T-helper 17 cell (primary cell): ENCODE data around the gene ASB16. TPM values are rescaled to one million over a fixed set of nuclear protein-coding genes. Genes with fewer than 3 reads are reported as not detected.

Experiments used
- ATAC-seq: fragments of 150-1000 bp; cut with Tn5 transposase; 2 replicates; pipeline ENCODE4 v1.10.0; 2021; ENCODE audit warnings: mild to moderate bottlenecking, moderate library complexity
- DNase-seq, 3 donors: peaks; one replicate each; pipeline versions ENCODE4 v3.0.0 to v3.0.0-alpha.2; 2020 to 2021
- H3K9me3 ChIP-seq: one replicate; pipeline ENCODE4 v1.7.0; 2013; ENCODE audit warnings: low read length, mild to moderate bottlenecking; ENCODE audit not compliant: control insufficient read depth, poor library complexity, severe bottlenecking
- H3K27ac Mint-ChIP-seq: one replicate; pipeline ENCODE4 v1.8.0; 2022; ENCODE audit warnings: mild to moderate bottlenecking, moderate library complexity, mixed read lengths
- H3K27me3 Mint-ChIP-seq: one replicate; pipeline ENCODE4 v1.8.0; 2022; ENCODE audit warnings: mixed read lengths
- H3K36me3 Mint-ChIP-seq: one replicate; pipeline ENCODE4 v1.8.0; 2022; ENCODE audit warnings: low read depth, mixed read lengths
- H3K4me1 Mint-ChIP-seq: one replicate; pipeline ENCODE4 v1.8.0; 2022; ENCODE audit warnings: mild to moderate bottlenecking, mixed read lengths
- H3K4me3 Mint-ChIP-seq: one replicate; pipeline ENCODE4 v1.8.0; 2022; ENCODE audit warnings: mild to moderate bottlenecking, moderate library complexity, mixed read lengths
- total RNA-seq, 4 donors: library from RNA in 2 of 4; stranded (reverse) in 2 of 4; gene quantifications; one replicate each; pipeline ENCODE4 v1.2.3 and lab custom pipeline; 2022 to 2026

ASB16 gene
- total RNA-seq, 2 donors from 2014 or later = not detected

DNA sequence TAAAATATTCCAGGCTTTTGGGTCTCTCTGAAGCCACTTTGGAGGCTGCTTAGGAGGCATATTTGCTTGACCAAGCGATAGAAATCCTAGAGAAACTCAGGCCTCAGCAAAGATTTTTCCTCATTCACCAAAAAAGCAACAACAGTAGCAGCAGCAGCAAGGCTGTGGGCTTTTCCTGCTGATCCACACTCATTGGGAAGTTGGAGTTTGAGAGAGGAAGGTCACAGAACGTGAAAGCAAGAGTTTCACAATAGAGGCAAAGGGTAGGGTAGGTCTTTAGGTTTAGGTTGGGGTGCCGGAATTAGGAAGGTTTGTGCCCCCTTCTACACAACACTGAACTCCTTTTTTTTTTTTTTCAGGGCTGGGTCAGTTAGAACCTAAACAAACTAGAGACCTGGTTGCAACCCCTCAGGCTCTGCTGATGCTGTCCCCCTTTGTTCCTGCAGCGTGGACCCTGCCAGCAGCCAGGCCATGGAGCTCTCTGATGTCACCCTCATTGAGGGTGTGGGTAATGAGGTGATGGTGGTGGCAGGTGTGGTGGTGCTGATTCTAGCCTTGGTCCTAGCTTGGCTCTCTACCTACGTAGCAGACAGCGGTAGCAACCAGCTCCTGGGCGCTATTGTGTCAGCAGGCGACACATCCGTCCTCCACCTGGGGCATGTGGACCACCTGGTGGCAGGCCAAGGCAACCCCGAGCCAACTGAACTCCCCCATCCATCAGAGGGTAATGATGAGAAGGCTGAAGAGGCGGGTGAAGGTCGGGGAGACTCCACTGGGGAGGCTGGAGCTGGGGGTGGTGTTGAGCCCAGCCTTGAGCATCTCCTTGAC, 18.3 kb downstream of the ASB16 start:
- H3K27me3 Mint-ChIP-seq = no peaks in the 10 kb centered on the region
- DNase-seq (no peak), ATAC-seq (no peak)
- no peak overlapping the region for H3K4me3 Mint-ChIP-seq
- H3K9me3 ChIP-seq = no peaks in the 10 kb centered on the region
- H3K36me3 Mint-ChIP-seq = peaks cover 7% of the 10 kb centered on the region
- H3K27ac Mint-ChIP-seq = peak overlapping the region; percentile 98
- H3K4me1 Mint-ChIP-seq = peaks cover 30% of the 10 kb centered on the region

DNA sequence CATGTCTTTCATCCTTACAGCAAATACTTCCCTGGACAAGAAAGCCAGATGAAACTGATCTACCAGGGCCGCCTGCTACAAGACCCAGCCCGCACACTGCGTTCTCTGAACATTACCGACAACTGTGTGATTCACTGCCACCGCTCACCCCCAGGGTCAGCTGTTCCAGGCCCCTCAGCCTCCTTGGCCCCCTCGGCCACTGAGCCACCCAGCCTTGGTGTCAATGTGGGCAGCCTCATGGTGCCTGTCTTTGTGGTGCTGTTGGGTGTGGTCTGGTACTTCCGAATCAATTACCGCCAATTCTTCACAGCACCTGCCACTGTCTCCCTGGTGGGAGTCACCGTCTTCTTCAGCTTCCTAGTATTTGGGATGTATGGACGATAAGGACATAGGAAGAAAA, 20.0 kb downstream of the ASB16 start:
- DNase-seq = no peak
- Mint-ChIP-seq H3K36me3 (peaks cover 7% of the 10 kb centered on the region), H3K4me1 (peaks cover 21% of the 10 kb centered on the region), H3K4me3 (peak overlapping the region; percentile 61), H3K27ac (no peak overlapping the region), H3K27me3 (no peaks in the 10 kb centered on the region)
- no peak for ATAC-seq
- H3K9me3 ChIP-seq = no peaks in the 10 kb centered on the region

DNA sequence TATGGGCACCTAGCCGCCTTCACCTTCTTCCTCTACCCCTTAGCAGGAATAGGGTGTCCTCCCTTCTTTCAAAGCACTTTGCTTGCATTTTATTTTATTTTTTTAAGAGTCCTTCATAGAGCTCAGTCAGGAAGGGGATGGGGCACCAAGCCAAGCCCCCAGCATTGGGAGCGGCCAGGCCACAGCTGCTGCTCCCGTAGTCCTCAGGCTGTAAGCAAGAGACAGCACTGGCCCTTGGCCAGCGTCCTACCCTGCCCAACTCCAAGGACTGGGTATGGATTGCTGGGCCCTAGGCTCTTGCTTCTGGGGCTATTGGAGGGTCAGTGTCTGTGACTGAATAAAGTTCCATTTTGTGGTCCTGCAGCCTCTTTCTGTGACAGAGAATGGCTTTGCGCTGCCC, 20.9 kb downstream of the ASB16 start:
- peaks cover 17% of the 10 kb centered on the region for H3K4me1 Mint-ChIP-seq
- no peaks in the 10 kb centered on the region for H3K27me3 Mint-ChIP-seq
- peaks cover 6% of the 10 kb centered on the region for H3K36me3 Mint-ChIP-seq
- H3K4me3 Mint-ChIP-seq = no peak overlapping the region
- no peak overlapping the region for H3K27ac Mint-ChIP-seq
- DNase-seq (no peak), ATAC-seq (no peak)
- H3K9me3 ChIP-seq = no peaks in the 10 kb centered on the region

DNA sequence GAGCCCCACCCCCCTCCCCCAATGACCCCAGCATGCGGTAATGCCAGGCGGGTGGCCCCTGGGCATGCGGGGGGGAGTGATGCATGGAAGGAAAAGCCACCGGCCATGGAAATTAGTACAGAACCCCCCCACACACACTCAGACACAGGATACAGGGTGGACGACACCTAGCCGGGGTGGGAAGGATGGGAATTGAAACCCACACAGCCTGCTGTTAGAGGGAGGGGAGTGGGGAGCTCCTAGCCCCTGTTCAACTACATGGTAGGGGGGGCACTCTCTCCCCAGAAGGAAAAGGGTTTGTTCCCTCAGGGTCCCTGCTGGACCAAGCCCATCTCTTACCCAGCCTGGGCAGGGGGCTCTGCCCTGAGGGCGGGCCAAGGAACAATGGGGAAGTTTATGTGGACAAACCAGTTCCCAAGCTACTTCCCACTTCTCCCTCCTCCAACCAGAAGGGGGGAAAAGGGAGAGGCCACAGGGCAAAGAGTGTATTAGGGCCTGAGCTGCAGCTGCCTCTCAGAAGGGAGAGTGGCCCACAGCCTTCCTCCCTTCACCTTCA, 21.5 kb downstream of the ASB16 start:
- no peaks in the 10 kb centered on the region for H3K9me3 ChIP-seq
- no peak for DNase-seq
- Mint-ChIP-seq H3K27ac (no peak overlapping the region), H3K4me1 (peaks cover 15% of the 10 kb centered on the region), H3K27me3 (no peaks in the 10 kb centered on the region), H3K36me3 (peaks cover 6% of the 10 kb centered on the region), H3K4me3 (no peak overlapping the region)
- no peak for ATAC-seq

DNA sequence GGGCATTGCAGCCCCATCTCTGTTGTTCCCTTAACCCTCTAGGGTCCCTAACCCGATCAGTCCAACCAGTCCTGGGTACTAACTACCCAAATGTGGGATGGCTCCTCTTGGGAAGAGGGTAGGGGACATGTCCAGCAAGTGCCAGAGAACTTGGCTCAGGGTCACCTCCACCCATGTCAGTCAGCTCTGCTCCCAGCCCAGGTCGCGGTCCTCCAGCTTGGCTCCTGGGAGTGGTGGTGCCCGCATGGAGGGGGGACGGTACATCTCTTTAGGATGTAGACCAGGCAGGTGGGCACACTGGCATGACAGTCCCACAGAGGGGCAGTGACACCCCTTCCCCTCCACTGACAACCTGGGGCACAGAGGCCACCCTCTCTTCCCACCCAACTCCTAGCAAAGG, 22.2 kb downstream of the ASB16 start:
- peaks cover 6% of the 10 kb centered on the region for H3K36me3 Mint-ChIP-seq
- no peak overlapping the region for H3K27ac Mint-ChIP-seq
- no peaks in the 10 kb centered on the region for H3K9me3 ChIP-seq
- H3K27me3 Mint-ChIP-seq = no peaks in the 10 kb centered on the region
- no peak overlapping the region for H3K4me3 Mint-ChIP-seq
- DNase-seq = no peak
- peak; percentile 12 for ATAC-seq
- H3K4me1 Mint-ChIP-seq = peaks cover 16% of the 10 kb centered on the region

- ATAC-seq (no peak), DNase-seq (no peak)
- peaks cover 6% of the 10 kb centered on the region for H3K36me3 Mint-ChIP-seq
- no peaks in the 10 kb centered on the region for H3K9me3 ChIP-seq
- H3K4me3 Mint-ChIP-seq = no peak overlapping the region
- H3K4me1 Mint-ChIP-seq = peaks cover 18% of the 10 kb centered on the region
- H3K27ac Mint-ChIP-seq = no peak overlapping the region
- H3K27me3 Mint-ChIP-seq = no peaks in the 10 kb centered on the region
Measured at GRCh38 chr17:44193326-44194084, 23.0 kb downstream of the ASB16 start.

- no peaks in the 10 kb centered on the region for H3K27me3 Mint-ChIP-seq
- H3K4me3 Mint-ChIP-seq = no peak overlapping the region
- DNase-seq (no peak), ATAC-seq (no peak)
- H3K36me3 Mint-ChIP-seq = peaks cover 2% of the 10 kb centered on the region
- H3K4me1 Mint-ChIP-seq = peaks cover 26% of the 10 kb centered on the region
- no peaks in the 10 kb centered on the region for H3K9me3 ChIP-seq
- peak overlapping the region; percentile 93 for H3K27ac Mint-ChIP-seq
Measured at GRCh38 chr17:44197107-44197506, 26.6 kb downstream of the ASB16 start.

GRCh38 chr17:44197980-44198720, 27.6 kb downstream of the ASB16 start:
- peak overlapping the region; percentile 90 for H3K4me3 Mint-ChIP-seq
- no peaks in the 10 kb centered on the region for H3K9me3 ChIP-seq
- H3K27me3 Mint-ChIP-seq = no peaks in the 10 kb centered on the region
- ATAC-seq (peak; percentile 24), DNase-seq (no peak)
- peak overlapping the region; percentile 93 for H3K27ac Mint-ChIP-seq
- peaks cover 29% of the 10 kb centered on the region for H3K4me1 Mint-ChIP-seq
- H3K36me3 Mint-ChIP-seq = peaks cover 2% of the 10 kb centered on the region

GRCh38 chr17:44198721-44199552, 28.4 kb downstream of the ASB16 start:
- H3K27ac Mint-ChIP-seq = peak overlapping the region; percentile 93
- H3K36me3 Mint-ChIP-seq = peaks cover 2% of the 10 kb centered on the region
- DNase-seq (peak in 2 of 3 donors; percentile 61), ATAC-seq (peak; percentile 13)
- no peaks in the 10 kb centered on the region for H3K9me3 ChIP-seq
- H3K27me3 Mint-ChIP-seq = no peaks in the 10 kb centered on the region
- peak overlapping the region; percentile 90 for H3K4me3 Mint-ChIP-seq
- peaks cover 37% of the 10 kb centered on the region for H3K4me1 Mint-ChIP-seq

- H3K9me3 ChIP-seq = no peaks in the 10 kb centered on the region
- DNase-seq = peak; percentile 95 to 100 (median 100)
- Mint-ChIP-seq H3K27me3 (no peaks in the 10 kb centered on the region), H3K4me1 (peaks cover 40% of the 10 kb centered on the region), H3K4me3 (peak within 1 kb of the TSS; percentile 93), H3K27ac (peak within 1 kb of the TSS; percentile 83), H3K36me3 (peaks cover 2% of the 10 kb centered on the region)
- peak; percentile 87 for ATAC-seq
Measured at GRCh38 chr17:44199553-44200477, 29.3 kb downstream of the ASB16 start, which contains the start of gene ATXN7L3. ATXN7L3 (minus strand) TSS chr17:44199884; CDS start chr17:44198070, 1,814 bp downstream.

DNA sequence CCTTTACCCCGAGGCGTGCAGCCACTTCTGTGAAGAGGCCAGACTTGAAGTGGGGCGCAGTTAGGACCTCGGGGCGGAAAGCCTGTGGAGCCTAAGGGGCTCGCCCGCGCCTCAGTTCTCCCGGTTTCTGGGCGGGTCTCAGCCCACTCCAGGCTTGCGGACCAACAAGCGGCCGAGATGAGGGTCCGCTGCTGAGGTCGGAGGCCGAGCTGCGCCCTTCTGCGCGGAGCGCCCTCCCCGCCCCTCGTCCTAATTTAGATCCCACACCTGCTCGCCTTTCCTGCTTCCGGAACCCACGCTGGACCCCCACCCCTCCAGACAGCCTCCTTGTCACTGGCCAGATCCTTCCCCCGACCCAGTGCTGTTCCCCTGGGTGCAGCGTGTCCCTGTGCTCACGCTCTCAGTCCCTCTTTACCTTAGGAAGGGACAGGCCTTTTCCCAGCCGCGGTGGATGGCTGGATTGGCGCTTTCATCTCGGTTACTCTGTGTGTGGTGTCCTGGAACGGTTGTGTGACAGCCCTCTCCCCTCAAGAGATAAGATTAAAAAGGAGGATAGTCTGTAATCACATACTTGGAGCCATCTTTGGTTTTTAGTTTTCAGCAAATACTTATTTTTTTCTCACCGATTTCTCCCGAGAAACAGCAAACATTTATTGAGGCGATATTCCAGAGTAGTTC, 30.1 kb downstream of the ASB16 start:
- DNase-seq (no peak), ATAC-seq (no peak)
- H3K36me3 Mint-ChIP-seq = peaks cover 2% of the 10 kb centered on the region
- H3K4me3 Mint-ChIP-seq = peak overlapping the region; percentile 93
- H3K27me3 Mint-ChIP-seq = no peaks in the 10 kb centered on the region
- peaks cover 40% of the 10 kb centered on the region for H3K4me1 Mint-ChIP-seq
- H3K9me3 ChIP-seq = no peaks in the 10 kb centered on the region
- peak overlapping the region; percentile 83 for H3K27ac Mint-ChIP-seq
